ENCODE results near the gene SWAP70.

GRCh38 chr11:9783986-9784385 is 120.1 kb downstream of the SWAP70 start:
- TF ChIP-seq RELA (IDR thresholded peaks at IDR 0.05; ENCODE audit: borderline replicate concordance, partially characterized antibody) = no peak
- TF ChIP-seq USF1 (IDR thresholded peaks at IDR 0.05; ENCODE audit: borderline replicate concordance, extremely low read length, insufficient read depth, low read depth, low read length) = no peak
- TF ChIP-seq POLR2A (IDR thresholded peaks at IDR 0.05; ENCODE audit: low read depth, low read length) = no peak
- no peak for TF ChIP-seq BACH1 (IDR thresholded peaks at IDR 0.05; ENCODE audit: borderline replicate concordance)

Data from GM12878 (cell line).